Measurements from ENCODE around the gene PEDS1. TPM values are rescaled to one million over a fixed set of nuclear protein-coding genes. Genes with fewer than 3 reads are reported as not detected.

The PEDS1 gene
- total RNA-seq, 1 experiment from 2014 or later, result 53.8 TPM

DNA sequence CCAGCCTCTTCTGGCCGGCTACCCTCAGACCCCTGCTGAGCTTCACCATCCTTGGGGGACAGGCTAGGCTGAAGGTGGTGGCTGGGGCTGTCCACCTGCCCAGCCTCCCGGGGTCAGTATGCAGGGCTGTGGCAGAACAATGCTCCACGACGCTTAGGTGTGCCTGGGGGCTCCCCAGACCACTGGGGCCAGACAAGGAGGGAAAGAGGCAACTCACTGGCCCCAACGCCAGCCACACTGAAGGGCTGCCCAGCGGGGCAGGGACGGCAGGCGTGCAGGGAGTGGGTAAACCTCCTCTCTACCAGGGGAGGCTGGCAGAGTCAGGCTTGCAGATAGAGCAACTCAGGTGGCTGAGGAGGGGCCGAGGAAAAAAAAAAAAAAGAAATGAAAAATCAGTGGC lies 29.0 kb downstream of the PEDS1 start:
- Histone ChIP-seq H3K27me3 (ENCODE audit: low read length) (no peaks in the 10 kb centered on the region), H4K20me1 (ENCODE audit: low read length) (no peaks in the 10 kb centered on the region), H3K4me2 (ENCODE audit: low read length) (no peak overlapping the region), H3K9me3 (ENCODE audit: low read length) (no peaks in the 10 kb centered on the region), H3K4me3 (ENCODE audit: low read length) (no peak overlapping the region), H3F3A (ENCODE audit: low read length, unreplicated experiment) (no peaks in the 10 kb centered on the region), H3K9ac (ENCODE audit: low read length) (no peak overlapping the region), H3K4me1 (ENCODE audit: insufficient read depth, low read length) (peaks cover 18% of the 10 kb centered on the region), H3K79me2 (ENCODE audit: low read length) (no peaks in the 10 kb centered on the region), H3K9me2 (replicated peaks; ENCODE audit: low read length) (no peaks in the 10 kb centered on the region), H3K36me3 (ENCODE audit: low read depth, low read length) (peaks cover 64% of the 10 kb centered on the region), H3K27ac (ENCODE audit: low read length) (no peak overlapping the region), H2AFZ (ENCODE audit: low read length) (no peak overlapping the region)
- no peak for DNase-seq
- ChIA-PET CTCF (no interaction called here), POLR2A (ENCODE audit: unreplicated experiment) (no interaction called here)
- no peak for ATAC-seq
- no TSS peak for BruUV-seq (replicated peaks)
- TF ChIP-seq EZH2phosphoT487 (IDR thresholded peaks at IDR 0.05; ENCODE audit: borderline replicate concordance, low read length), result no peak
- TF ChIP-seq EZH2 (IDR thresholded peaks at IDR 0.05; ENCODE audit: low read length, unreplicated experiment), result no peak
- TF ChIP-seq, protein P1, sequence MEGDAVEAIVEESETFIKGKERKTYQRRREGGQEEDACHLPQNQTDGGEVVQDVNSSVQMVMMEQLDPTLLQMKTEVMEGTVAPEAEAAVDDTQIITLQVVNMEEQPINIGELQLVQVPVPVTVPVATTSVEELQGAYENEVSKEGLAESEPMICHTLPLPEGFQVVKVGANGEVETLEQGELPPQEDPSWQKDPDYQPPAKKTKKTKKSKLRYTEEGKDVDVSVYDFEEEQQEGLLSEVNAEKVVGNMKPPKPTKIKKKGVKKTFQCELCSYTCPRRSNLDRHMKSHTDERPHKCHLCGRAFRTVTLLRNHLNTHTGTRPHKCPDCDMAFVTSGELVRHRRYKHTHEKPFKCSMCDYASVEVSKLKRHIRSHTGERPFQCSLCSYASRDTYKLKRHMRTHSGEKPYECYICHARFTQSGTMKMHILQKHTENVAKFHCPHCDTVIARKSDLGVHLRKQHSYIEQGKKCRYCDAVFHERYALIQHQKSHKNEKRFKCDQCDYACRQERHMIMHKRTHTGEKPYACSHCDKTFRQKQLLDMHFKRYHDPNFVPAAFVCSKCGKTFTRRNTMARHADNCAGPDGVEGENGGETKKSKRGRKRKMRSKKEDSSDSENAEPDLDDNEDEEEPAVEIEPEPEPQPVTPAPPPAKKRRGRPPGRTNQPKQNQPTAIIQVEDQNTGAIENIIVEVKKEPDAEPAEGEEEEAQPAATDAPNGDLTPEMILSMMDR (conservative IDR thresholded peaks at IDR 0.05; ENCODE audit: low read depth, low read length), result no peak
- intact Hi-C loops (cut with micrococcal nuclease), result no loop called here

DNA sequence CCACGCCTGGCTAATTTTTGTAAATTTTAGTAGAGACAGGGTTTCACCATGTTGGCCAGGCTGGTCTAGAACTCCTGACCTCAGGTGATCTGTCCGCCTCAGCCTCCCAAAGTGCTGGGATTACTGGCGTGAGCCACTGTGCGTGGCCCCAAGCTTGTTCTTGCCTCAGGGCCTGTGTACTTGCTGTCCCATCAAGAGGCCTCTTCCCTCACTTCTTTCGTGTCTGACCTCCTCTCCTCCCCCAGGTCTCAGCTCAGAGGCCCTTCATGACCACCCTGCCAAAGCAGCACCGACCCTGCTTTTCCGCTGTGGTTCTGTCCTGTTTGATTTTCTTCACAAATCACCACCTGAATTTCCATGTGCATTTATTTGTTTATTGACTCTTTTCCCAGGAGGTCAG lies 30.1 kb downstream of the PEDS1 start:
- POLR2A ChIA-PET (ENCODE audit: unreplicated experiment), result no interaction called here
- Histone ChIP-seq H3K4me3 (ENCODE audit: low read length) (no peak overlapping the region), H4K20me1 (ENCODE audit: low read length) (no peaks in the 10 kb centered on the region), H3K9me2 (replicated peaks; ENCODE audit: low read length) (no peaks in the 10 kb centered on the region), H3K4me2 (ENCODE audit: low read length) (no peak overlapping the region), H3K36me3 (ENCODE audit: low read depth, low read length) (peaks cover 53% of the 10 kb centered on the region), H3K79me2 (ENCODE audit: low read length) (no peaks in the 10 kb centered on the region), H3K27me3 (ENCODE audit: low read length) (no peaks in the 10 kb centered on the region), H3K4me1 (ENCODE audit: insufficient read depth, low read length) (peaks cover 18% of the 10 kb centered on the region), H3K9me3 (ENCODE audit: low read length) (no peaks in the 10 kb centered on the region), H3K27ac (ENCODE audit: low read length) (no peak overlapping the region), H3K9ac (ENCODE audit: low read length) (no peak overlapping the region), H2AFZ (ENCODE audit: low read length) (no peak overlapping the region), H3F3A (ENCODE audit: low read length, unreplicated experiment) (no peaks in the 10 kb centered on the region)
- DNase-seq (no peak), ATAC-seq (no peak)
- intact Hi-C loops (cut with micrococcal nuclease), result no loop called here
- BruUV-seq (replicated peaks), result no TSS peak
- CTCF ChIA-PET, result no interaction called here
- TF ChIP-seq EZH2phosphoT487 (IDR thresholded peaks at IDR 0.05; ENCODE audit: borderline replicate concordance, low read length), result no peak
- TF ChIP-seq EZH2 (IDR thresholded peaks at IDR 0.05; ENCODE audit: low read length, unreplicated experiment), result no peak
- TF ChIP-seq, protein P1 (conservative IDR thresholded peaks at IDR 0.05; ENCODE audit: low read depth, low read length), result no peak

DNA sequence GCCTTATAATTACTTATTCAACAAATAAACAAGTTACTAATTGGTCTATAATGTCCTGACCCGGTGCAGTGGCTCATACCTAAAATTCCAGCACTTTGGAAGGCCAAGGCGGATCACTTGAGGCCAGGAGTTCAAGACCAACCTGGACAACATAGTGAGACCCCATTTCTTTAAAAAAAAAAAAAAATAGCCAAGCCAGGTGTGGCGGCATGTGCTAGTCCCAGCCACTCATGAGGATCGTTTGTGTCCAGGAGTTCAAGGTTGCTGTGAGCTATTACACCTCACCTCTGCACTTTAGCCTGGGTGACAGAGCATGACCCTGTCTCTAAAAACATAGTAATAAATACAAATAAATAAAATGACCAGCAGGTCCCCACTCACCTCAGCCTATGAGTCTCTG lies 30.8 kb downstream of the PEDS1 start:
- intact Hi-C loops (cut with micrococcal nuclease), result no loop called here
- ChIA-PET CTCF (no interaction called here), POLR2A (ENCODE audit: unreplicated experiment) (no interaction called here)
- no peak for DNase-seq
- Histone ChIP-seq H2AFZ (ENCODE audit: low read length) (no peak overlapping the region), H3K27ac (ENCODE audit: low read length) (no peak overlapping the region), H3K4me3 (ENCODE audit: low read length) (no peak overlapping the region), H3K4me2 (ENCODE audit: low read length) (no peak overlapping the region), H3K9ac (ENCODE audit: low read length) (no peak overlapping the region), H3K27me3 (ENCODE audit: low read length) (no peaks in the 10 kb centered on the region), H3K4me1 (ENCODE audit: insufficient read depth, low read length) (peaks cover 18% of the 10 kb centered on the region), H3K9me3 (ENCODE audit: low read length) (no peaks in the 10 kb centered on the region), H3K36me3 (ENCODE audit: low read depth, low read length) (peaks cover 47% of the 10 kb centered on the region), H3K79me2 (ENCODE audit: low read length) (no peaks in the 10 kb centered on the region), H3F3A (ENCODE audit: low read length, unreplicated experiment) (no peaks in the 10 kb centered on the region), H4K20me1 (ENCODE audit: low read length) (no peaks in the 10 kb centered on the region), H3K9me2 (replicated peaks; ENCODE audit: low read length) (no peaks in the 10 kb centered on the region)
- no TSS peak for BruUV-seq (replicated peaks)
- TF ChIP-seq EZH2phosphoT487 (IDR thresholded peaks at IDR 0.05; ENCODE audit: borderline replicate concordance, low read length) (no peak), EZH2 (IDR thresholded peaks at IDR 0.05; ENCODE audit: low read length, unreplicated experiment) (no peak)
- TF ChIP-seq, protein P1 (conservative IDR thresholded peaks at IDR 0.05; ENCODE audit: low read depth, low read length), result no peak
- no peak for ATAC-seq
